ENCODE measurements around the gene PRKN.

- no peak for TF ChIP-seq CTCF (IDR thresholded peaks at IDR 0.05)
- TF ChIP-seq SIN3A (IDR thresholded peaks at IDR 0.05; ENCODE audit: borderline replicate concordance, insufficient read depth, low read depth, low read length) = no peak
These were observed 1063.9 kb downstream of the PRKN start for GRCh38 chr6:161663682-161664081.
